GM18499 (cell line): ENCODE data around the gene FOXC2.

Source experiments
- ATAC-seq: cut with Tn5 transposase; IDR thresholded peaks from one replicate; pipeline ENCODE4 v1.9.1; 2021; ENCODE audit warnings: moderate number of reproducible peaks; ENCODE audit not compliant: insufficient read depth, unreplicated experiment

FOXC2 gene

DNA sequence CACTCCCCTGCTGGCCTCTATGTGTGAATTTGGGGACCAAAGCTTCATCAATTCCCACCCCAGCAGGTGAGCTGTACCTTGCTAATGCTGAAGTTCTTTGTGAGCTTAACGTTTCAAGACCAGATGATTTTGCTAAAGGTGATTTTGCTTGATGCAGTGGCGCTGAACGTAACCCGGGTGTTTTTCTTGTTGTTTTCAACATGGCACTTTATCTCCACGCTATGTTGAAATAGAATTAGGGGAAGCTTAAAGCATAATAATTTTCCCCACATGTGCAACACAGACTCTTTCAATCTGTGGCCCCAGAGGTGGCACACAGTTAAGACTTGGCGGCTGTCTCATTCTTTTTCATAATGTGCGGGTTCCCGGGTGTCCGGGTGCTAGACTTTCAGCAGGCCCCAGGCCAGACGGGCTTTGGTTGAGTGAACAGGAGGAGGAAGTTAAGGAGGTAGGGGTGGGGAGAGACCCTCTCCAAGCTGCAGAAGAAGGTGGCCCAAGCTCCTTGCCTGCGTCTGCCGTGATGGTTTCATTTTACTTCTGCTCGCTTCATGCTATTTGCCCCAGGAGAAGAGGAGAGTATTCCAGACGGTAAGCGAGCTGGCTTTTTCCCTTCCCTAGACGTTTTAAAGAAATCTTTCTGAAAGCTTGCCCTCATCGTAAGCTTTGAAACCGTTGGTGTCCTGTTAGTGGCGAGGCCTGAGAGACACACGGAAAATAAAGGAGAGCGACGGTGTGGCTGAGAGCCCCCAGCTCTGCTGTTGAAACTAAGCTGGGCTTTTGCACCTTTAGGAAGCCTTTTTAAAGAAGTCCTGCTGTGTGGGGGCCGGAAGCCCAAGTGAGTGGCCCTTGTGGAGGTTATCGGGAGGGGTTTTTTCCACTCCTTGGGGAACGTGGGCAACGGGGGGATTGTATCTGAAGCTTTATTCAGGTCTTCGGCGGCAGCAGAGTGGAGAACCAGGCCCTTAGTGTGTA lies 4.2 kb downstream of the FOXC2 start:
- no peak for ATAC-seq

DNA sequence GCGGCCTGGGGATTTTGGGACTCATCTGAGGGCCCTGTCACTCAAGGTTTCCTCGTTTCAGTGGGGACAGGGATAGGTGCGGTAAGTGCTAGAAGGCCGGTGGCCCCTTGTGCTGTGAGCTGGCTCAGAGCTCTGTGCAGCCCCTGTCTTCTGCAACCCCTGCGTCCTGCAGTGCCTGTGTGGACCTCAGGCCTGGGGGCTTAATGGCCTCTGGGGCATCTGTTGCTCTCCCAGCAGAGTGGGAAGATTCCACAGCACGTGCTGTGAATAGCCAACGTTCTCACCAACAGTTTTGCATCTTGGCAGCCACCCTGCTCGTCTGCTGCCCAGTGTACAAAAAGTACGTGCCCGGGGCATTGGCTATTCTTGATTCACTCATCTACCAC lies 4.9 kb downstream of the FOXC2 start:
- ATAC-seq, result no peak

DNA sequence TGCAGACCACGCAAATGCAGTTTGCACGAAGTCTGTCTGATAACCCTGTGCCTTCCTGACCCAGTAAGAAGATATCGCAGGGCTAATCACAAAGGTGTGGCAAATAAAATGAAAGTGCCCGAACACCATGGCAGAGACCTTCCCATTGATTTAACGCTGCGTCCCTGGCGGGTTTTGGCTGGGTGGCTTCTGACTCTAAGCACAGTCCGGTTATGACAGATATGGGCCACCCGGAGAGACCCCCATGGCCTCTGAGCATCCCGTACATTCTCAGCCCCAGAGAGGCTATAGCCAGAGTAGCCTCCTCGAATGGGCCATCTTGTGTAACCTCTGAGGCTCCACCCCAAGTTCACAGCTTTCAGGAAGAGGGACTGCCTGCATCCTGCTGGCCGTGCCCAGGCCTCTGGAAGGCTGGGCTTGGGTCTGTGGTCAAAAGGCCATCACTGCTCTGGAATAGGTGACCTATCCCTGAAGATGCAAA lies 5.5 kb downstream of the FOXC2 start:
- no peak for ATAC-seq

DNA sequence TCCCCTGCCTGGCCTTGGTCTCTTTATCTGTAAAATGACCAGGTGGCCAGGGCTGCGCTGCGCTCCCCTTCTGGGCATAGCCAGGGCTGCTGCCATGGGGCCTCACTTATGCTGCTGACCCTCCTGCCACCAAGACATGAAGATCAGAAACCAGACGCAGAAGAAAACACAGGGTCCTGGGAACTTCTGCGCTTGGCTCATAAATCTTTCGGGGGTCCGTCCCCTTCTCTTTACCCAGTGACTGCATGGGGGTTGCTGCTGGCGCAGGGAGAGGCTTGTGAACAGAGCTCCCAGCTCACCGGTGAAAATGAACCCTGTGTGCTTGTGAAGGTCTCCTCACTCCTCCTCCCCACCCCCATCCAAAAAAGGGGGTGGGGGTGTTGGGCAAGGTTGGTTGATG lies 6.0 kb downstream of the FOXC2 start:
- ATAC-seq, result no peak

DNA sequence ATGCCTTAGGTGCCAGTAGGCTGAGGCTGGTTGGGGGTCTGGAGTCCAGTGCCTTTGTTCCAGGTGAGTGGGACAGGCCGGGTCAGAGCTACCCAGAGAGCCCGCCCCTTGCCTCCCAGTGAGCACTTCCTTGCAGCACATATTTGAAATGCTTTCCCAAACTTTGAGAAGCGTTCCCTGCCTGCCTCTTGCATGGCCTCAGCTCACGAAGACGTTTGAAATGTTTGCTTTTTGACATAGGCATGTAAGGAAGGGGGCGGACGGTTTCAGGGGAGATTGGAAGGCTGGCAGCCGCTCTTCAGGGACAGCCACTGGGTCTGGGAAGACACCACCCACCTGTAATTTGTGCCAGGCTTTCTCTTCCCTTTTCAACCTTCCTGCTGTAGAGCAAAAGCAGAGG lies 6.6 kb downstream of the FOXC2 start:
- no peak for ATAC-seq

DNA sequence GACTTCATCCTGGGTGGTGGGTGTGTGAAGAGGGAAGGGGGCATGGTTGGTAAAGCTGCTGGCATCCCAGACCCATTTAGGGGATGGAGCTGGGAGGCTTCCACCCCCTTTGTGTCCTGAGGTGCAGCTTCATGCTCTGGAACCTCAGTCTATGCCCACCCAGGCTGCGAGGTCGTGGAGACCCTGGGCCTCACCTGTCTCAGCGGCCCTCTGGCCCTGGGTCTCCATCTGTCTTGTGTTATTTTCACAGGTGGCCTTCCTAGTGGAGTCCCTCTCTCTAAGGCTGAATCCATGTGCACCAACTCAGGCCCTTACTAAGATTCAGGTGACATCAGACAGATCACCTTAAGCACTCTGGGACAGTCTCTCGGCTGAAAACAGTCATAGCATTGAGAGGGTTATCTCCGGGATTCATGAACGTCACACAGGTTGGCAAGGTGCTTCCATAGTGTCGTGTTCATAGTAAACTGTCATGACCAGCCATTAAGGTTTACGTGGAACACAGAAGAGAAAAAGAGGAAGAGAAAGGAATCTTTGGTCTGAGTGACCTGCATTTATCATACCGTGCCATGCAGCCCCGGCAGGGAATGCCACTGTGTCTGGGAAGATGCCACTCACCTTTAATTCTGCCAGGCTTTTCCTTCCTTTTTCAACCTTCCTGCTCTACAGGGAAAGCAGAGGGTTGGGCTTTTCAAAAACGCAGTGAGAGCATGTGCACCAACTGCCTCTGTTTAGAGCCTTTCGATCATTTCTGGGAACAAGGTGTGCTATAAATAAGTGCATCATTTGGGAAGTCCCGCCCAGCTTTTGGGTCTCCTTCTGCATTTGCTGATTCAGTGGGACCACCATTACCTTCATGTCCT lies 7.2 kb downstream of the FOXC2 start:
- ATAC-seq, result no peak

DNA sequence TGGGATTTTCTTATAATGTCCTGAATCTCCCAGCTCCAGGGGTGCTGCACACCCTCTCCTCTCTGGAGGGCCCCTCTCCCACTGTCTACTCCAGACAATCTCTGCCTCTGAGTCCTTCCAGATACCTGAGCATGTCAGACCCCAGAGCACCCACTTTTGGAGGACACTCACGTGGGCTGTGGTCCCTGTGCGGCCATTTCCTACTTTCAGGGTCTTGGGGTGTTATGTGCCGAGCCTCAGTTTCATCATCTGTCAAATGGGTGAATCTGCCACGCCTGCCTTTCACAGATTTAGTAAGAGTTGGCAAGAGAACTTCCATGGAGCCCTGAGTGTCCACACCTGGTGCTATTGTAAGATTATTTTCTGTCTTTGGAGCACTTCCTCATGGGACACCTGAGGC lies 8.0 kb downstream of the FOXC2 start:
- no peak for ATAC-seq

DNA sequence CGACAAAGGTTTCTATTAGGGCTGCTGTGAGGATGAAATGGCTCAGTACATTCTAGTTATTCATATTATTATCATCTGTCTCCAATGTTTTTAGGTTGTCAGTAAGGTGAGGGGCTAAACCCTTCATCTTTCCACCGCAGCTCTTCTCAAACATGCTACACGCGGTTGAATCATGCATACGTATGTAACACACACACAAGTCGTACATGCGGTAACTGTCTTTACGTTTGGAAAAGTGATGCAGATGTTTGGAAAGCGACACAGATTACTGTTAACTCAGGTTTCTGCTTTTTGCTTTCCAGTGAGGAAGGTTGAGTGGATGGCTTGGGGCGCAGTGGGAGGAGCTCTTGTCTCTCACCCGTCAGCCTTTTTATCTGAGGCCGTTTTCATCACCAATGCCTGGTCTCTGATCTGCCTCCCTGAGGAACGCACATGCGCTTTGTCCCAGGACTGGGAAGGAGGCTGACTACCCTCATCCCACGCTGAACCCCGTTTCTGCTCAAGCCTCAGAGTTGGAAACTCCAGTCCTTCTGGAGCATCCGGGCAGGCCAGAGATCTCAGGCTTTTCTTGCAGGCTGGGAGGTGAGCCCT lies 8.6 kb downstream of the FOXC2 start:
- ATAC-seq, result no peak

DNA sequence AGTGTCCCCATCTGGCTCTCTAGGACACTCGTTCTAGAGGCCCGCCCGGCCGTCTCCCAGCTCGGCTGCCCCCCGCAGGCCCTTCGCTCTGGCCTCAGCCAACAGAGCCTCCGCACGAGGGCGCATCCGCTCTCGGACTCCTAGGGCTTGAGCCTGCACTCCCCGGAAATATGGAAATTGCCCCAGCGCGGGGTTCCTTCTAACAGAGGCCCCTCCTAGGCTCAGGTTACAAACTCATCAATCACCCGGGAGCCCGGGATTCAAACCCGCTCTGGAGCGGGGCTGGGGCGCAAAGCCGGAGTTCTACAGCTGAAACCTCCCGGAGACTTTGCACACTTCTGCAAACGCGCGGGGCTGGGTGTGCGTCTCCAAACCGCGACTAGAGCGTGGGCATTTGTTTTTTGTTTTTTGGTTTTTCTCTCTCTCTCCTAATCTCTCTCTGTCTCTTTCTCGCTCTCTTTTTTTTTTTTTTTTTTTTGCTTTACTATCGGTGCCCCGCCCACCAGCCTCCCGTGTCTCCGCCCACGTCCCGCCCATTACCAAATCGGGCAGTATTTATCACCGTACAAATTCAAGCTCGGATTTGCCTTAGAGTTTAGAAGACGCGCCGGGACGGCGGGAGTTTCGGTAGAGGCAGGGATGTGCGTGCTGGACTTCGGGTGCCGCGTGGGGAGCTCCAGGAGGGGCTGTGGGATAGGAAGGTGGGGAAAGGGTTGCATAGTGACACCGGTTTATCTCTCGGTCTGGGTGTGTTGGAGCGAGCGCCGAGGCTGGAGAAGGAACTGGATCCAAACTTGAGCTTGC lies 9.3 kb downstream of the FOXC2 start:
- no peak for ATAC-seq

DNA sequence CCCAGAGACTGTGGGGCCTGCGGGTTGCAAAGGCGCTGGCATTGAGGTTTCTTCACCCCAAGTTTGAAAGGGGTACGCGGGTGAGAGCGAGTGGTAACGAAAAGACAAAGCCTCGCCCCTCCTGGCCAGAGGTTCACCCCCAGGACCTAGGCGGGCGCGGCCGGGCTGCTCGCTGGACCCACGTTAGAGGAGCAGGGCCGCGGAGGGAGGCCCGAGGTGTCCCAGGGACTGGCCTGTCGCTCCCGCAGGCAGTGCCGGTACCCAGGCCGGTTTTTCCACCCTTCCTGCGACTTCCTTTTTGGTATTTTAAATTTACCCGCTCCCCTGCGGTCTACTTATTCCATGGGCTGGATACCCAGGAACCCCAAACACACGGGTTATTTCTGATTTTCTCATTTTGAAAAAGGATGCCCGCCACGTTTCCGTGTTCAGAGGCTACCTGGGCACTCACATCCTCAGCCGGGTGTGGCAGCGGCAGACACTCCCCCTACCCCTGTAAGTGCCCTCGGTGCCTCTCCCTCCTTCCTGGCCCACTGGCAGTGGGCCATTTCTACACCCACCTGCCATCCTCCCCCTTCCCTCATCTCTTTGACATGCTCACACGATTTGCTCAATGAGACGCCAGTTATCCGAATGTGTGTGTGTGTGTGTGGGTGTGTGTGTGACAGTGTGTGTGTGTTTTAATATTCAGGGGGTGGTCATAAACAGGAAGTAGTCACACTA lies 10.1 kb downstream of the FOXC2 start:
- ATAC-seq, result no peak

DNA sequence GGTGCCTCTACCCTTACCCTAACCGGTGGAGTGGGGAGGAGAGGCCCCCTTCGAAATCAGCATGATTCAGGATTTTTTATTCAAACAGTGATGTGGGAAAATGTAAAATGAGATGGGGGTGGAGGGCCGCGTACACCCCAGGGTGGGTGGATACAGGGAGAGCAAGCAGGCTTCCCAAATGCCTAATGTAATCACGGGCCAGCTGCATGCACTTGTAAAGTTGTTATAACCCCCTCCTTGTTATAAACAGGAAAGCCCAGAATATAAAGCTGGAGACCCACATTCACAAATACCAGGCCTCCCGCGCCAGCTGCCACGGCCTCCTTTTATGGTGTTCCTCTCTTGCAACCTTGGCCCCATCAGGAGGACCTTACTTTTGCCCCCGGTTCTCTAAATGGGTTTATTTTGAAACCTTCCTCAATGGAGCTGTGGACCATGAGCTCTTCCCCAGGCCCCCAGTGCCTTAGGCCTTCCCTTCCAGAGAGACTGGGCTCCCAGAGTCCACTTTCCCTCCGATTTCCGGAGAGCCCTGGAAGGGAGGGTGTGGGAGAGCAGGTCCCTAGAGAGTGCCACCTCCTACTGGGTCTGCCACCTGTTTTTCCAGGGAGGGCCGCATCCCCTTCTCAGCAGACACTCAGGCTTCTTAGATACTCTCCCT lies 10.8 kb downstream of the FOXC2 start:
- ATAC-seq, result no peak

DNA sequence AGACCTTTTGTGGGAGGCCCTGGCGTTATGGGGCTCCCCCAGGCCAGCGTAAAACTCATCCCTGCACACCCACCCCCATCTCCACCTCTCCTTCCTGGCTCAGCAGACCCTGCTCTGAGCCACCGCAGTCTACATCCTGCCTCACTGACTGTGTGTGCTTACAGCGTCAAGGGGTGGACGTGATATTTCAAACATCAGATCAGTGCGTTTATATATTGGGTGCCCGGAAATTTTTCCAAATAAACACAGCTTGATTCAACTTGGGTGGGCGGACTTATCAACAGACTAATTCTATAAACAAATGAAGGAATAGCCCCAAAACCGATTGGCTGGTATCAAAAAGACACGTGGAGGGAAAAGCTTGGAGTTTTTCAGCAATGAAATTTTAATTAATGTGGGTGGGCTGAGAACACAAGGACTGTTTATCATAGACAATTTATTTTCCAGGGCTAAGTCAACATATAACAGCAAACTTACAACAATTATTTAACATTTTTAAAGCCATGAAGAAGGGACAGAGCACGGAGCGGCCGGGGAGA lies 11.5 kb downstream of the FOXC2 start, which contains the start of gene FOXL1:
FOXL1 (plus strand) TSS at position 489 of the 539 bp plus-strand sequence. CDS start 175 bp downstream, outside the sequence.
- ATAC-seq, result no peak

DNA sequence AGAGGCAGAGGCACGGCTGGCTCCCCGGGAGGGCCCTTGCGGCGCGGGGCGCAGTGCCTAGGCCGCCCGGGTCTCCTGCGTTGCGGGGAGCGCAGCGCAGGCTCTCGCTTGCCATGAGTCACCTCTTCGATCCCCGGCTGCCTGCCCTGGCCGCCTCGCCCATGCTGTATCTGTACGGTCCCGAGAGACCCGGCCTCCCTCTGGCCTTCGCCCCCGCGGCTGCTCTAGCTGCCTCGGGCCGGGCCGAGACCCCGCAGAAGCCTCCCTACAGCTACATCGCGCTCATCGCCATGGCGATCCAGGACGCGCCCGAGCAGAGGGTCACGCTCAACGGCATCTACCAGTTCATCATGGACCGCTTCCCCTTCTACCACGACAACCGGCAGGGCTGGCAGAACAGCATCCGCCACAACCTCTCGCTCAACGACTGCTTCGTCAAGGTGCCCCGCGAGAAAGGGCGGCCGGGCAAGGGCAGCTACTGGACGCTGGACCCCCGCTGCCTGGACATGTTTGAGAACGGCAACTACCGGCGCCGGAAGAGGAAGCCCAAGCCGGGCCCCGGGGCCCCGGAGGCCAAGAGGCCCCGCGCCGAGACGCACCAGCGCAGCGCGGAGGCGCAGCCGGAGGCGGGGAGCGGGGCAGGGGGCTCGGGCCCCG lies 12.1 kb downstream of the FOXC2 start:
- ATAC-seq, result no peak

DNA sequence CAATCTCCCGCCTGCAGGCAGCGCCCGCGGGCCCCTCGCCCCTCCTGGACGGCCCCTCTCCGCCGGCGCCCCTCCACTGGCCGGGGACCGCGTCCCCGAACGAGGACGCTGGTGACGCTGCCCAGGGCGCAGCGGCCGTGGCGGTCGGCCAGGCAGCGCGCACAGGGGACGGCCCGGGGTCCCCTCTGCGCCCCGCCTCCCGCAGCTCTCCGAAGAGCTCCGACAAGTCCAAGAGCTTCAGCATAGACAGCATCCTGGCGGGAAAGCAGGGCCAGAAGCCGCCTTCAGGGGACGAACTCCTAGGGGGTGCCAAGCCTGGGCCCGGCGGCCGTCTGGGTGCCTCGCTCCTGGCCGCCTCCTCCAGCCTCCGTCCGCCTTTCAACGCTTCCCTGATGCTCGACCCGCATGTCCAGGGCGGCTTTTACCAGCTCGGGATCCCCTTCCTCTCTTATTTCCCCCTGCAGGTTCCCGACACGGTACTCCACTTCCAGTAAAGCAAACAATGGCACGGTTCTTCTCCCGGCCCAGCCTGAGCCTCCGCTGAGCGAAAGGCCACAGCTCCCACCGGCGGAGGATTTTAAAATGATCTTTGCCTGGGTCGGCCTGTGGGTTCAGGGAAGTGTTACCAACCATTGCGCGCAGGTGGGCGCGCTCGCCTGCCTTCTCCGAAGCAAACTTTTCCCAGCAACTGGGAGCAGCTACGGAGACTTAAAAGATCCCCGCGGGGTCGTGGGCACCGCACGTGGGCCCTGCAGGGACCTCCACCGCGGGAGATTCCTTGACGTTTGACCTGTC lies 12.8 kb downstream of the FOXC2 start:
- ATAC-seq, result no peak

DNA sequence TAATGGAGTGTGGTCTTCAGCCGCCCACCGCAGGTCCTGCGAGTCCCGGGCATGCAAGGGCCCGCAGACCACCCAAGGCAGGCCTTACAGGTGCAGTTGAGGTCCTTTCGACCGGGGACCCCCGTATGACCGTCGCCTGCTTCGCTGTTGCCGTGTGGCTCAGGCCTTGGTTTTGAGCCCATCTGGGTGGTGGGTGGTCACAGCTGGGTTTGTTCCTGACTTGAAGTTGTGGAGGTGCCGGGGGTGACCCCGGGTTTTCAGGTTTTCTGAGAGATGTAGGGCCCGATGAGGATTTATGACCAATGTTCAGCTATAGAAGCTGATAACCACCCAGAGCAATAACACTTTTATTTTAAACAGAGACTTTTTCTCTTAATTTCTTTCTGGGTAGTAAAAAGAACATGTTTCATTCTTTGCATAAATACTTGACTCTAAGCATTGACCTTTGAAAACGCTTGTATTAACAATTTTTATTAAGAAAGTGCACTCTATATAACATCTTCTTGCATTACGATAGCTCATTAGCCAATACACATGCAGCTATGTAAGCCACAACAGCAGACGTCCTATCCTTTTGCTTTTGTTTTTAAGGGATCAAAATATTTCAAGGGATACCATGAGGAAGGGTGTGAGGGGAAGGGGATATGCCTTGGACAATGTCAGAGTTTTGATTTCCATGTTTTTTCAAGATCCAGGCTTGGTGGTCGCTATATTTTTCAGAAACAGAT lies 13.6 kb downstream of the FOXC2 start:
- ATAC-seq, result no peak

DNA sequence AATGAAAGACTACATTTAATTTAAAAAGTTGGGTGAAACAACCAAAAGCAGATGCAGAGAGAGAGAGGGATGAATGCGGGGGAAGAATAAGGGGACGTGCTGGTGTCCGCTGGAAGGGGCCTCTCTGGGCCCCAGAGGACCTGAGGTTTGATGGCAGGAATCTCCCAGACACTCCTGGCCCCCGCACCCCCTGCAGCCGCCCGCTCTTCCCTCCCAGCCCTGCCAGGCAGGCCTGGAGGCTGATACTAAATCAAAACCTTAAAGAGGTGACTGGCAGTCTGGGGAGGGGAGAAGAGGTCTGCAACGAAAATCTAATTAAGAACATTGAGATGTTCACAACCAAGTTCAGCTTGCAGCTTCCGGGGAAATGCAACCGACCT lies 14.2 kb downstream of the FOXC2 start:
- ATAC-seq, result no peak

DNA sequence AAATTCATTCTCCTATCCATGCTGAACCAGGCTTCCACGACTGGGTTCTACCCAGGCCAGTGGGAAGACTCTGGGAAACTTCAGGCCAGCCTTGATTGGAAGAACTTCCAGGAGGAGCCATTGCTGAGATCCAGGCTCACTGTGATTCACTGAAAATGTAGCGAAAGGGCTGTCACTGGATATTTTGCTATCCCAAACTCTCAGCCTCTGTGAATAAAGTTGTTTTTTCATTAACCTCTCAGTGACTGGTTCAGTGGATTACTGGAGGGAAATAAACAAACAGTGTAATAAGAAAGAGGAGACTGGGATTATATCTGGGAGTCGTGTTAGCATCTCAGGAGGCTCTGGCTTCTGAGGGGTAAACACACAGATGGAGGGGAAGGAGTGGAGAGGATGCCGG lies 14.8 kb downstream of the FOXC2 start:
- ATAC-seq, result no peak
